Nephron (organoid): ENCODE measurements around the gene AP2A2.
A peak's percentile ranks its signal among the peaks of the same experiment; 100 is the strongest.

Experiments
- H3K27ac Mint-ChIP-seq, 3 experiments: 2 replicates each; pipeline ENCODE4 v1.8.0; 2020; ENCODE audit warnings: mixed read lengths in 3 of 3, mild to moderate bottlenecking in 2 of 3, moderate library complexity in 1 of 3
- H3K27me3 Mint-ChIP-seq: 2 replicates; pipeline ENCODE4 v1.8.0; 2021; ENCODE audit warnings: low read depth, mild to moderate bottlenecking, moderate library complexity, mixed read lengths
- H3K36me3 Mint-ChIP-seq: 2 replicates; pipeline ENCODE4 v1.8.0; 2020; ENCODE audit warnings: low read depth, mixed read lengths
- H3K4me1 Mint-ChIP-seq: 2 replicates; pipeline ENCODE4 v1.8.0; 2020; ENCODE audit warnings: mixed read lengths
- H3K4me3 Mint-ChIP-seq, 3 experiments: 2 replicates each; pipeline ENCODE4 v1.8.0; 2020; ENCODE audit warnings: mild to moderate bottlenecking in 3 of 3, mixed read lengths in 3 of 3, moderate library complexity in 2 of 3
- H3K9me3 Mint-ChIP-seq: 2 replicates; pipeline ENCODE4 v1.8.0; 2020; ENCODE audit warnings: mixed read lengths
- CTCF ChIP-seq, 3 experiments: fragments of 200-600 bp; sonication (generic); IDR thresholded peaks; one replicate each; pipeline ENCODE4 v1.5.0; 2021; ENCODE audit warnings: antibody characterized with exemption in 3 of 3; ENCODE audit not compliant: unreplicated experiment in 3 of 3

The AP2A2 gene

DNA sequence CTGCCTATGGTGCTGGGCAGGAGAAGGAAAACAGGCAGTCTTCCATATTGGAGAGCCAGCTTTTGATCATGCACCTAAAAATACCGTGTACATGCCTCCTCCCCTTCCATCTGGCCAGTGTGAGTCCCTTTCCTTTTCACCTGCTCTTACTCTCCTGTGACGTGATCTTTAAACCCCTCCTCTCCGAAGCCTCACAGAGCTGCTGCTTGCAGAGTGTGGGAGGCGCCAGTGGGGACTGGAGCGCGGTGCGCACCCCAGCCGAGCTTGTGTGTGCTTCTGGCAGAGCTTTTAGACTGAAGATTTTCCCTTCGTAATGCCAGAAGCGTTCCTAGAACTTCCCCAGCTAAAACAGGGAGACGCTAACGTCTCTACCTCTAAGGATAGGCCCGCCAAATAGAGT is 81.1 kb downstream of the AP2A2 start:
- Mint-ChIP-seq H3K4me1 (peaks cover 29% of the 10 kb centered on the region), H3K4me3 (no peak overlapping the region), H3K36me3 (peaks cover 48% of the 10 kb centered on the region), H3K9me3 (no peaks in the 10 kb centered on the region), H3K27ac (peak overlapping the region; percentile 8 to 60 (median 54)), H3K27me3 (no peaks in the 10 kb centered on the region)
- TF ChIP-seq CTCF (IDR thresholded peaks at IDR 0.05; ENCODE audit: unreplicated experiment in 3 of 3), result no peak

- no peaks in the 10 kb centered on the region for H3K27me3 Mint-ChIP-seq
- peak overlapping the region in 1 of 3 experiments; percentile 60 for H3K27ac Mint-ChIP-seq
- H3K4me1 Mint-ChIP-seq, result peaks cover 26% of the 10 kb centered on the region
- H3K4me3 Mint-ChIP-seq, result no peak overlapping the region
- TF ChIP-seq CTCF (IDR thresholded peaks at IDR 0.05; ENCODE audit: unreplicated experiment in 3 of 3), result no peak
- H3K36me3 Mint-ChIP-seq, result peaks cover 48% of the 10 kb centered on the region
- H3K9me3 Mint-ChIP-seq, result no peaks in the 10 kb centered on the region
These were observed 81.6 kb downstream of the AP2A2 start for GRCh38 chr11:1007279-1007678.

GRCh38 chr11:1008001-1008802 is 82.5 kb downstream of the AP2A2 start:
- TF ChIP-seq CTCF (IDR thresholded peaks at IDR 0.05; ENCODE audit: unreplicated experiment in 3 of 3), result no peak
- H3K27ac Mint-ChIP-seq, result no peak overlapping the region
- H3K36me3 Mint-ChIP-seq, result peaks cover 43% of the 10 kb centered on the region
- no peaks in the 10 kb centered on the region for H3K9me3 Mint-ChIP-seq
- H3K27me3 Mint-ChIP-seq, result no peaks in the 10 kb centered on the region
- H3K4me3 Mint-ChIP-seq, result no peak overlapping the region
- peaks cover 26% of the 10 kb centered on the region for H3K4me1 Mint-ChIP-seq

GRCh38 chr11:1008803-1009145 is 83.1 kb downstream of the AP2A2 start:
- no peak for TF ChIP-seq CTCF (IDR thresholded peaks at IDR 0.05; ENCODE audit: unreplicated experiment in 3 of 3)
- H3K27me3 Mint-ChIP-seq, result no peaks in the 10 kb centered on the region
- H3K27ac Mint-ChIP-seq, result no peak overlapping the region

GRCh38 chr11:1009371-1009770 is 83.7 kb downstream of the AP2A2 start:
- H3K27me3 Mint-ChIP-seq, result no peaks in the 10 kb centered on the region
- H3K4me3 Mint-ChIP-seq, result no peak overlapping the region
- peaks cover 43% of the 10 kb centered on the region for H3K36me3 Mint-ChIP-seq
- H3K4me1 Mint-ChIP-seq, result peaks cover 26% of the 10 kb centered on the region
- TF ChIP-seq CTCF (IDR thresholded peaks at IDR 0.05; ENCODE audit: unreplicated experiment in 3 of 3), result no peak
- H3K9me3 Mint-ChIP-seq, result no peaks in the 10 kb centered on the region
- H3K27ac Mint-ChIP-seq, result no peak overlapping the region

More at GRCh38 chr11:1008803-1009145, 83.1 kb downstream of the AP2A2 start:
- Mint-ChIP-seq H3K9me3 (no peaks in the 10 kb centered on the region), H3K4me1 (peaks cover 26% of the 10 kb centered on the region), H3K36me3 (peaks cover 43% of the 10 kb centered on the region), H3K4me3 (no peak overlapping the region)

DNA sequence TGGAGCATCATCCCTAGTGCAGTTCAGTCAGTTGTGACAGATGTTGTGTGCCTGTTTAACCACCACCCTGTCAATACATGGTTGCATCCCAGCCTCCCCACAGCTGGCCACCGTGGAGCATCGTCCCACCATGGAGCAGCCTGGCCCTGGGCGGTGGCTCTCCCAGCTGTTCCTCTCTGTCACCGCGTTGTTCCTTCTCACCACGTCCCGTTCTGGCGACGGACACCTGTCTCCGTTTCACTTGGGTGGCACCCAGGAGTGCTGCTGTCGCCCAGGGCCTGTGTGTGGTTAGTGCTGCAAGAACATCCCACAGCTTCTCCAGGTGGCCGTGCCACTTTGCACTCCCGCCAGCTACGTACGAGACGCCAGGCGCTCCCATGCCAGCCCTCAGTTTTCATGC is 84.3 kb downstream of the AP2A2 start:
- H3K9me3 Mint-ChIP-seq, result no peaks in the 10 kb centered on the region
- peaks cover 25% of the 10 kb centered on the region for H3K4me1 Mint-ChIP-seq
- TF ChIP-seq CTCF (IDR thresholded peaks at IDR 0.05; ENCODE audit: unreplicated experiment in 3 of 3), result no peak
- no peak overlapping the region for H3K27ac Mint-ChIP-seq
- H3K27me3 Mint-ChIP-seq, result no peaks in the 10 kb centered on the region
- H3K4me3 Mint-ChIP-seq, result no peak overlapping the region
- H3K36me3 Mint-ChIP-seq, result peaks cover 37% of the 10 kb centered on the region
